Measurements from ENCODE around the gene LARP1.
"Not testable (repeated sequence)": the region's sequence is repeated elsewhere in the genome, so short reads cannot be mapped to it uniquely, and the experiment has no call there.

The LARP1 gene

DNA sequence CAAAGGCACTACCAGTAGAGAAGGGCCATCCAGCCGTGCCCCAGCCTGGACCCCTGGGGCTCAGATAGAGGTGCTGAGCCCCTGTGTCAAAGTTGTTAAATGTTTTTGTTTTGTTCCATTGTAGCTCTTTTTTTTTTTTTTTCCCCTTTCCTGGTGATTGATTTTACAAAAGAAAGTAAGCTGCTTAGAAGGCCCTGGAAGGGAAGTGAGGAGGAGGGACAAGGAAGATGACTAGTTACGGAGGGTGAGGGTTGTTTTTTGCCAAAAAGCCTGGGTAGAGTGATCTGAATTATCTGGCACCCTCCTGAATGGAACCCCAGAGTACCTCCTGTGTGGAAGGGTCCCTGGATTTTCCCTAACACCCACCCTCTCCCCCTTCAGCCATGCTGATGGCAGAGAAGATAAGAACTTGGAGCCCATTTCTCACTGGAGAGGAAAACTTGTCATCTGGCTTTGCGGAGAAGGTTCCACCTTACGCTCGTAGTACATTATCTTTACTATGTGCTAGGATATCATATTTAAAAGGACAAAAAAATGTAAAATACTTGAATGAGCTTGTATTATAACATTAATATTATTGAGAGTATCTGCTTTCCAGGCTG lies 61.8 kb downstream of the LARP1 start:
- H3K4me3 ChIP-seq (ENCODE audit: low read depth, low read length) = no peak overlapping the region
- TF ChIP-seq, protein P1, sequence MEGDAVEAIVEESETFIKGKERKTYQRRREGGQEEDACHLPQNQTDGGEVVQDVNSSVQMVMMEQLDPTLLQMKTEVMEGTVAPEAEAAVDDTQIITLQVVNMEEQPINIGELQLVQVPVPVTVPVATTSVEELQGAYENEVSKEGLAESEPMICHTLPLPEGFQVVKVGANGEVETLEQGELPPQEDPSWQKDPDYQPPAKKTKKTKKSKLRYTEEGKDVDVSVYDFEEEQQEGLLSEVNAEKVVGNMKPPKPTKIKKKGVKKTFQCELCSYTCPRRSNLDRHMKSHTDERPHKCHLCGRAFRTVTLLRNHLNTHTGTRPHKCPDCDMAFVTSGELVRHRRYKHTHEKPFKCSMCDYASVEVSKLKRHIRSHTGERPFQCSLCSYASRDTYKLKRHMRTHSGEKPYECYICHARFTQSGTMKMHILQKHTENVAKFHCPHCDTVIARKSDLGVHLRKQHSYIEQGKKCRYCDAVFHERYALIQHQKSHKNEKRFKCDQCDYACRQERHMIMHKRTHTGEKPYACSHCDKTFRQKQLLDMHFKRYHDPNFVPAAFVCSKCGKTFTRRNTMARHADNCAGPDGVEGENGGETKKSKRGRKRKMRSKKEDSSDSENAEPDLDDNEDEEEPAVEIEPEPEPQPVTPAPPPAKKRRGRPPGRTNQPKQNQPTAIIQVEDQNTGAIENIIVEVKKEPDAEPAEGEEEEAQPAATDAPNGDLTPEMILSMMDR (IDR thresholded peaks at IDR 0.05; ENCODE audit: low read depth, low read length, missing control alignments) = no peak
- no peak for DNase-seq (ENCODE audit: low read depth)

DNA sequence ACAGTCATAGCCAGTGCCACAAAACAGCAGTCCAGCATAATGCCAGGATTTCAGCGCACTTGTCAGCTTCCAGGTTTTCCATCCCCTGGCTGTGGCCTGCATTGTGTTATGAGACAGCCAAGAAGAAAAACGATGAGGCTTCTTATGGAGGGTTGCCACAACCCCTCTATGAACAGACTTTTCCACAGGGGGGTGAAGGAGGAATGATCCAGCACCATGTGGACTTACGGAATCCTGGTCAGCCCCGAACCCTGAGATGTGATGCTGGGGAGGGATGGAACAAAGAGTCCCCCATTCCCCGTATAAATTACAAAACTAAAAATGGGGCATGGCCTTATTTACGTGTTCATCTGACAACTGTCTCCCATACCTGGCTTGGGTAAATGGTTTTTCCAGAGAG lies 62.6 kb downstream of the LARP1 start:
- no peak for DNase-seq (ENCODE audit: low read depth)
- TF ChIP-seq, protein P1 (IDR thresholded peaks at IDR 0.05; ENCODE audit: low read depth, low read length, missing control alignments) = no peak
- no peak overlapping the region for H3K4me3 ChIP-seq (ENCODE audit: low read depth, low read length)

DNA sequence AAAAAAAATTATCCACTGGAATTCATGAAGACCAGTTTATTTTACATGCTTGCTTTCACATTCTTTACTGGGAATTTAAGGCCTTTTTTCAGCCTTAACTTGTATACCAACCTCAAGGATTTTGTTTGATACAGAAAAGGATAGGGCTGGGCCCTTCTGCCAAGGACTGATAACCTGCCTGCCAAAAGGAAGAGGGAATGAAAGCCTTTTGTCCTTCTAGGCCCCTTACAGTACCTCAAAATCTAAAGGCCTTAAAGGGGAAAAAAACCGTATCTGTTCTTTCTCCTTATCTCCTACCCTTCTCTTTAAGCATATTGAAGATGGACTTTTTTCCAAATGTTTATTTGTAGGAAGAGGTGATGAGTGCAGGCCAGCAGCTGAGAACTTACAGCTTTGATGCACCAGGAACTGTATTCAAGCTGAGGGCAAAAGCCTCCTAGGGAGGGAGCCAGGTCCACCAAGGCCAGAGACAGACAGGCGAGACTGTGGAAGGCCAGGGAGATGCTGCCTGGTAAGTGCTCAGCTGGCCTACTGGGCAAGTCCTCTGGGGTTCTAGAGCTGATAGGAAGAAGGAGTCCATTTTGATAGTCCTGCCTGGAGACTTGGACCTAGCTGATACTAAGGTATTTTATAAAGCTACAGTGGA lies 63.4 kb downstream of the LARP1 start:
- no peak overlapping the region for H3K4me3 ChIP-seq (ENCODE audit: low read depth, low read length)
- DNase-seq (ENCODE audit: low read depth) = no peak
- TF ChIP-seq, protein P1 (IDR thresholded peaks at IDR 0.05; ENCODE audit: low read depth, low read length, missing control alignments) = no peak

DNA sequence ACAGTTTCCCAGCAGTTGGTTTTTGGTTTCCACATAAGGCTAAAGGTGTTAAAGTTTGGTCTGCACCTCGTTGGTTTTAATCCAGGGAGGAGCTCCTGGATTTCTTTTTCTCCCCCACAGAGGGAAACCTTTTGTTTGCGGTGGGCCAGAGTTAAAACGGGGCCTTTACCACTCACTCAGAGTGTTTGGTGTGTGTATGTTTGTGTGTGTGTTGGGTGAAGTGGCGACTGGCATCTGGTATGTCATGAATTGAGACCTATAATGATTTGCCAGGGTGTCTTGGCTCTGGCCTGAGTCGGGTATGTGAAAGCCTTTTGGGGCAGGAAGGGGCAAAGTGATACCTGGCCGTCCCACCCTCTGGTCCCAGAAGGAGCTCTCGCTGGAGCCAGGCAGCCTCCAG lies 64.4 kb downstream of the LARP1 start:
- H3K4me3 ChIP-seq (ENCODE audit: low read depth, low read length) = no peak overlapping the region
- no peak for DNase-seq (ENCODE audit: low read depth)
- TF ChIP-seq, protein P1 (IDR thresholded peaks at IDR 0.05; ENCODE audit: low read depth, low read length, missing control alignments) = no peak

DNA sequence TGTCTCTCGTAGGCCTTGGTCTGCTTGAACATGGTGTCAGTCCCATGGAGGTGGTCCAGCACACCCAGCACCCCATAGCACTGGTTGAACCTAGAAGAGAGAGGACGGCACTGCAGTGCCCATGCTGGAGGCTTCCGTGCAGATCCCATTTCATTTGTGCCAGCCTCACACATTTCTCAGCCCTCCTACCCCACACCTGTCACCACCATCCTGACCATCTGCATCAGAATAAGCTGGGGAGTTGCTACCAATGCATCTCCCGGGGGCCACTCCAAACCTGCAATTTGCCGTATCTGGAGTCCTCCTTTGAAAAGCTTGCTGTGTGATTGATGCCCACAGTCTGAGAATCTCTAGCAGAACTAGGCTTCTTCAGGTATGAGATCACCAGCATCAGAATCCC lies 65.2 kb downstream of the LARP1 start:
- H3K4me3 ChIP-seq (ENCODE audit: low read depth, low read length) = no peak overlapping the region
- no peak for DNase-seq (ENCODE audit: low read depth)
- TF ChIP-seq, protein P1 (IDR thresholded peaks at IDR 0.05; ENCODE audit: low read depth, low read length, missing control alignments) = no peak

DNA sequence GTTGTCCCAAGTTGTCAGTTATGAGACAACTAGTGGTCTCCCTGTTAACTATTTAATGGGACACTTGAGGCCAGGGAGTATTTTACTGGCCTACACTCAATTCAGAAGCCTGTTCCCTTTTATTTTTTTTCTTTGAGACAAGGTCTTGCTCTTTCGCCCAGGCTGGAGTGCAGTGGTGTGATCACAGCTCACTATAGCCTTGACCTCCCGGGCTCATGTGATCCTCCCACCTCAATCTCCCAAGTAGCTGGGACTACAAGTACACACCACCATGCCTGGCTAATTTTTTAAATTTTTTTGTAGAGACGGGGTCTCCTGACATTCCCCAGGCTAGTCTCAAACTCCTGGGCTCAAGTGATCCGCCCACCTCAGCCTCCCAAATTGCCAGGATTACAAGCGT lies 67.7 kb downstream of the LARP1 start:
- not testable (repeated sequence) for DNase-seq (ENCODE audit: low read depth); H3K4me3 ChIP-seq (ENCODE audit: low read depth, low read length)

DNA sequence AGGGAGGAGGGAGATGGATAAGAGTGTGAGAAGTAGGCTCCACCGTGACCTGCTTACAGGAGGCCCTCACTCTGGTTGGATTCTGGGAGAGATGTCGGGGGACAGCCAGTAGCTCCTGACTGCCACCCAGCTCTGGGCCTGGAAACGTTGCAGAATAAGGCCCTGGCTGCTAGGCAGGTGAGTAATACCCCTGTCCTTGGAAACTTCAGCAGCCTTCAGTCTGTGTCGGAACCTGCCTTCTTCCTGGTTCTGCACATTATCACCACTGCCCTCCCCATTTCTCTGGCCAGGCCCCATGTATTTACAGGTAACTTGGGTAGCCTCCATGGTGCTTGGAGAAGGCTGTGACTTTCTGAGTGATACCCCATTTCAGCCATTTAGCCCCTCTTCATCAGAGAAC lies 68.4 kb downstream of the LARP1 start:
- TF ChIP-seq, protein P1 (IDR thresholded peaks at IDR 0.05; ENCODE audit: low read depth, low read length, missing control alignments) = no peak
- no peak overlapping the region for H3K4me3 ChIP-seq (ENCODE audit: low read depth, low read length)
- no peak for DNase-seq (ENCODE audit: low read depth)

Data from GM12864 (cell line).